Uterus (tissue), 2 donors: ENCODE measurements around the gene TSPAN12.

Experiments
- CTCF ChIP-seq, 4 experiments: fragments of 200-600 bp in 2 of 4; fragments of 450-650 bp in 2 of 4; sonication (generic) in 2 of 4; IDR thresholded peaks; one replicate each; pipeline ENCODE4 v1.5.1; 2016 to 2019; ENCODE audit warnings: antibody characterized with exemption in 4 of 4, mild to moderate bottlenecking in 2 of 4, moderate library complexity in 1 of 4
- POLR2A ChIP-seq, 2 donors: fragments of 450-650 bp; IDR thresholded peaks; one replicate each; pipeline ENCODE4 v1.6.1; 2016; ENCODE audit warnings: antibody characterized with exemption in 2 of 2, mild to moderate bottlenecking in 1 of 2, moderate library complexity in 1 of 2

GRCh38 chr7:120743128-120743527 lies 114.8 kb downstream of the TSPAN12 start:
- TF ChIP-seq CTCF (IDR thresholded peaks at IDR 0.05) (no peak), POLR2A (IDR thresholded peaks at IDR 0.05) (no peak)
